GM12878 (cell line): ENCODE measurements around the gene EIF4EBP2. TPM values are rescaled to one million over a fixed set of nuclear protein-coding genes. Genes with fewer than 3 reads are reported as not detected.
A peak's percentile ranks its signal among the peaks of the same experiment; 100 is the strongest.

ENCODE experiments used
- ATAC-seq: fragments of 200-7000 bp; cut with Tn5 transposase; 3 replicates; pipeline ENCODE4 v1.9.1; 2020; ENCODE audit warnings: mild to moderate bottlenecking, moderate library complexity
- BruUV-seq: library from RNA; stranded (reverse); fragments of 400-500 nt; replicated peaks from 2 replicates; lab custom pipeline; 2021; lab: Mats Ljungman, UMichigan
- CTCF ChIA-PET: fragments of 300-600 bp; sonication (Branson Sonifier 250); formaldehyde crosslinking; extraction: SDS; loops from one replicate; lab custom pipeline; 2021; ENCODE audit warnings: inconsistent platforms; lab: Yijun Ruan, JAX
- POLR2A ChIA-PET: fragments of 350-600 bp; formaldehyde crosslinking; extraction: SDS; loops from one replicate; lab custom pipeline; 2021; ENCODE audit warnings: inconsistent platforms; lab: Charles Lee
- RAD21 ChIA-PET: fragments of 300-600 bp; sonication (Branson Sonifier 250); formaldehyde crosslinking; loops from one replicate; lab custom pipeline; 2023; ENCODE audit warnings: antibody characterized with exemption; ENCODE audit not compliant: unreplicated experiment; lab: Charles Lee
- SMC1A ChIA-PET: fragments of 300-600 bp; sonication (Branson Sonifier 250); formaldehyde crosslinking; loops from one replicate; lab custom pipeline; 2023; ENCODE audit not compliant: unreplicated experiment, uncharacterized antibody; lab: Charles Lee
- DNase-seq: peaks from one replicate; pipeline ENCODE4 v3.0.0-alpha.2; 2011; ENCODE audit warnings: low read depth, low spot score
- FAIRE-seq: peaks from 3 replicates; lab custom pipeline; 2011; peaks lifted over from hg19 to GRCh38; lab: Jason Lieb, UNC
- H2AFZ ChIP-seq: 2 replicates; pipeline ENCODE4 v1.6.0; 2011; ENCODE audit warnings: low read depth, low read length, control low read depth; ENCODE audit not compliant: control insufficient read depth
- H3K27ac ChIP-seq: 2 replicates; pipeline ENCODE4 v1.5.1; 2011; ENCODE audit warnings: control low read depth; ENCODE audit not compliant: control insufficient read depth, insufficient read depth
- H3K27me3 ChIP-seq, 2 experiments: replicated peaks in 1 of 2; 2 replicates each; pipeline versions ENCODE4 v1.6.0 to v1.6.1; 2011; ENCODE audit warnings: low read length in 1 of 2; ENCODE audit not compliant: control insufficient read depth in 2 of 2, insufficient read depth in 2 of 2
- H3K36me3 ChIP-seq, 2 experiments: 2 replicates each; pipeline ENCODE4 v1.5.1; 2011; ENCODE audit warnings: low read length in 1 of 2; ENCODE audit not compliant: control insufficient read depth in 2 of 2, insufficient read depth in 2 of 2
- H3K4me1 ChIP-seq: 2 replicates; pipeline ENCODE4 v1.6.1; 2011; ENCODE audit warnings: mild to moderate bottlenecking, low read length, moderate library complexity, mixed read lengths; ENCODE audit not compliant: control insufficient read depth, insufficient read depth
- H3K4me2 ChIP-seq: 2 replicates; pipeline ENCODE4 v1.6.0; 2011; ENCODE audit warnings: control low read depth; ENCODE audit not compliant: control insufficient read depth, insufficient read depth
- H3K4me3 ChIP-seq: fragments of 200-600 bp; sonication (generic); 2 replicates; pipeline ENCODE4 v1.5.1; 2016
- H3K79me2 ChIP-seq: 2 replicates; pipeline ENCODE4 v1.6.0; 2011; ENCODE audit warnings: low read length; ENCODE audit not compliant: control insufficient read depth, insufficient read depth
- H3K9ac ChIP-seq: 2 replicates; pipeline ENCODE4 v1.8.0; 2011; ENCODE audit warnings: low read length, control low read depth, mixed read lengths; ENCODE audit not compliant: control insufficient read depth, insufficient read depth
- H3K9me3 ChIP-seq: replicated peaks from 3 replicates; pipeline ENCODE4 v1.5.1; 2011; ENCODE audit warnings: mild to moderate bottlenecking, low read length; ENCODE audit not compliant: control insufficient read depth, insufficient read depth
- H4K20me1 ChIP-seq: 2 replicates; pipeline ENCODE4 v1.6.0; 2011; ENCODE audit not compliant: control insufficient read depth, insufficient read depth
- ATF3 ChIP-seq: IDR thresholded peaks from 2 replicates; pipeline ENCODE4 v1.6.1; 2011; ENCODE audit warnings: low read depth, mild to moderate bottlenecking, low read length, moderate library complexity, borderline replicate concordance; ENCODE audit errors: extremely low read depth
- BHLHE40 ChIP-seq, 2 experiments: fragments of 450-650 bp in 1 of 2; IDR thresholded peaks; 2 replicates each; pipeline ENCODE4 v1.6.1; 2011 to 2017; ENCODE audit warnings: low read depth in 2 of 2, borderline replicate concordance in 1 of 2, improper control_type of control experiment in 1 of 2, low read length in 1 of 2, mild to moderate bottlenecking in 1 of 2
- CHD4 ChIP-seq: fragments of 200-600 bp; sonication (generic); IDR thresholded peaks from 2 replicates; pipeline ENCODE4 v1.6.1; 2016; ENCODE audit warnings: mild to moderate bottlenecking
- FOXK2 ChIP-seq: fragments of 450-650 bp; IDR thresholded peaks from 2 replicates; pipeline ENCODE4 v1.6.1; 2017; ENCODE audit warnings: mild to moderate bottlenecking, moderate library complexity
- FOXM1 ChIP-seq: IDR thresholded peaks from 2 replicates; pipeline ENCODE4 v1.6.1; 2012; ENCODE audit warnings: low read depth, mild to moderate bottlenecking, inconsistent platforms, low read length, moderate library complexity
- GABPA ChIP-seq: IDR thresholded peaks from 2 replicates; pipeline ENCODE4 v1.6.1; 2014; ENCODE audit warnings: antibody characterized with exemption, low read depth, mild to moderate bottlenecking, inconsistent platforms
- JUNB ChIP-seq: IDR thresholded peaks from 2 replicates; pipeline ENCODE4 v1.6.1; 2016; ENCODE audit warnings: antibody characterized with exemption, mild to moderate bottlenecking
- LARP7 ChIP-seq: fragments of 450-650 bp; IDR thresholded peaks from 2 replicates; pipeline ENCODE4 v1.6.1; 2017; ENCODE audit warnings: mild to moderate bottlenecking
- MAX ChIP-seq: IDR thresholded peaks from 2 replicates; pipeline ENCODE4 v1.6.1; 2012; ENCODE audit warnings: low read depth, low read length, improper control_type of control experiment
- MEF2A ChIP-seq: IDR thresholded peaks from 2 replicates; pipeline ENCODE4 v1.6.1; 2011; ENCODE audit warnings: low read depth, mild to moderate bottlenecking, low read length, moderate library complexity; ENCODE audit not compliant: insufficient read depth
- MTA2 ChIP-seq: fragments of 450-650 bp; IDR thresholded peaks from 2 replicates; pipeline ENCODE4 v1.6.1; 2016; ENCODE audit warnings: low read depth, mild to moderate bottlenecking, moderate library complexity
- NFIC ChIP-seq: IDR thresholded peaks from 2 replicates; pipeline ENCODE4 v1.6.1; 2012; ENCODE audit warnings: low read depth, mild to moderate bottlenecking, inconsistent platforms, low read length, moderate library complexity
- PAX8 ChIP-seq: fragments of 450-650 bp; IDR thresholded peaks from 2 replicates; pipeline ENCODE4 v1.6.1; 2017; ENCODE audit warnings: mild to moderate bottlenecking, moderate library complexity
- POLR2A ChIP-seq: IDR thresholded peaks from 2 replicates; pipeline ENCODE4 v1.6.1; 2011; ENCODE audit warnings: low read depth, mild to moderate bottlenecking, low read length
- RAD51 ChIP-seq: fragments of 450-650 bp; IDR thresholded peaks from 2 replicates; pipeline ENCODE4 v1.6.1; 2016; ENCODE audit warnings: moderate library complexity, mild to moderate bottlenecking, inconsistent platforms
- RCOR1 ChIP-seq: conservative IDR thresholded peaks from 2 replicates; pipeline ENCODE4 v1.6.1; 2012; ENCODE audit warnings: low read depth, low read length, improper control_type of control experiment
- SIN3A ChIP-seq: IDR thresholded peaks from 2 replicates; pipeline ENCODE4 v1.6.1; 2012; ENCODE audit warnings: low read depth, low read length, improper control_type of control experiment
- SMARCA5 ChIP-seq: fragments of 450-650 bp; IDR thresholded peaks from 2 replicates; pipeline ENCODE4 v1.6.1; 2017; ENCODE audit warnings: mild to moderate bottlenecking
- WGBS: methylation state at CpG from one replicate; pipeline ENCODE4 v1.1.6; 2016; ENCODE audit warnings: low lambda C conversion rate; ENCODE audit not compliant: insufficient replicate concordance, insufficient coverage; ENCODE audit errors: missing lambda C conversion rate; 5-methylcytosine and 5-hydroxymethylcytosine counted together
- in situ Hi-C: fragments of 300-500 bp; cut with MboI; formaldehyde crosslinking; loops from 9 replicates; pipeline ENCODE4 v1.14.3; 2018; ENCODE audit warnings: mixed read lengths
- intact Hi-C: fragments of 100-400 bp; cut with micrococcal nuclease; formaldehyde crosslinking; loops from one replicate; pipeline ENCODE4 v1.14.2; 2022; ENCODE audit not compliant: unreplicated experiment
- polyA plus RNA-seq, 11 experiments: library from polyadenylated mRNA; depleted of rRNA in 4 of 11; unstranded in 6 of 11; stranded (reverse) in 5 of 11; fragments of >200 nt; fragmentation: Nextera tagmentation in 4 of 11; fragmentation: Illumina TruSeq in 1 of 11; extraction: Ambion mirVana in 4 of 11; extraction: Trizol in 1 of 11; gene quantifications; 1 replicate in 1 of 11; 2 replicates in 10 of 11; pipeline versions ENCODE4 v1.2.1 to v1.2.3, GENCODE V29; 2011 to 2016; ENCODE audit warnings: inconsistent platforms in 2 of 11, missing spikeins in 2 of 11, low read depth in 1 of 11
- total RNA-seq, 4 experiments: library from RNA; depleted of rRNA in 3 of 4; stranded (reverse); fragments of >200 nt in 3 of 4; fragmentation: Illumina TruSeq in 1 of 4; extraction: Trizol in 1 of 4; gene quantifications; 2 replicates each; pipeline versions ENCODE4 v1.2.1 to v1.2.3, GENCODE V29; 2013 to 2021
- TF ChIP-seq, protein P1 (sequence below): IDR thresholded peaks from 2 replicates; pipeline ENCODE4 v1.6.1; 2011; ENCODE audit warnings: borderline replicate concordance, low read depth, mild to moderate bottlenecking, moderate library complexity, mixed read lengths, low read length; ENCODE audit not compliant: insufficient read depth; ENCODE audit errors: extremely low read length
- TF ChIP-seq, protein P2 (sequence below), 3 experiments: IDR thresholded peaks in 2 of 3; conservative IDR thresholded peaks in 1 of 3; 2 replicates each; pipeline ENCODE4 v1.5.1; 2011; ENCODE audit warnings: low read depth in 3 of 3, low read length in 3 of 3, mild to moderate bottlenecking in 3 of 3, control low read depth in 2 of 3, moderate library complexity in 2 of 3, inconsistent platforms in 1 of 3, mixed read lengths in 1 of 3; ENCODE audit not compliant: control insufficient read depth in 2 of 3, insufficient read depth in 1 of 3; ENCODE audit errors: extremely low read depth in 1 of 3
- TF ChIP-seq, protein P3 (sequence below): IDR thresholded peaks from 2 replicates; pipeline ENCODE4 v1.6.1; 2011; ENCODE audit warnings: low read depth, low read length, improper control_type of control experiment, borderline replicate concordance

Gene EIF4EBP2
- total and polyA plus RNA-seq, 10 of the 15 experiments (the other 5 are each of a cell fraction or from before 2014, with no cell fraction given): 14.4 to 51.3 (median 28.9) TPM

GRCh38 chr10:70354556-70354955, 49.4 kb upstream of the EIF4EBP2 start:
- Histone ChIP-seq H3K4me2 (peak overlapping the region; percentile 78), H3K9ac (peak overlapping the region; percentile 67), H3K36me3 (no peaks in the 10 kb centered on the region; a peak in 2 of 4 replicates), H3K27ac (peak overlapping the region; percentile 88), H3K4me1 (peaks cover 51% of the 10 kb centered on the region), H3K27me3 (no peaks in the 10 kb centered on the region), H3K9me3 (no peaks in the 10 kb centered on the region), H4K20me1 (no peaks in the 10 kb centered on the region), H3K4me3 (peak overlapping the region; percentile 36), H3K79me2 (peaks cover 10% of the 10 kb centered on the region; the same call in 1 of the 2 replicates), H2AFZ (peak overlapping the region; percentile 55)
- ChIA-PET CTCF (interaction anchor here (0.8 to 26.0 kb wide), 11 partner anchors 9 to 208 kb away, joined by 3 to 756 read pairs (median 13); partner anchors contain the start of genes PPA1 and TYSND1), POLR2A (interaction anchor here (0.7 to 2.5 kb wide), 15 partner anchors 10 to 403 kb away, joined by 3 to 19 read pairs (median 4); partner anchors contain the start of gene SAR1A), SMC1A (interaction anchor here (0.9 to 6.2 kb wide), 21 partner anchors 9 to 239 kb away, joined by 3 to 77 read pairs (median 8); partner anchors contain the start of genes EIF4EBP2, PPA1, SAR1A and TYSND1), RAD21 (interaction anchor here (1.0 to 19.9 kb wide), 16 partner anchors 9 to 1310 kb away, joined by 3 to 675 read pairs (median 6); partner anchors contain the start of genes PPA1 and TYSND1)
- WGBS: 0% methylated on average over 5 of the region's 5 CpGs
- FAIRE-seq (no peak), ATAC-seq (peak; percentile 52), DNase-seq (no peak)
- in situ Hi-C loops: no loop called here
- BruUV-seq: no TSS peak
- intact Hi-C loops: loop anchor here (2.0 kb wide), 1 partner anchor 82 kb away; no protein-coding TSS in a partner anchor
- TF ChIP-seq JUNB: no peak
- peak; percentile 89 for TF ChIP-seq RAD51
- no peak for TF ChIP-seq FOXM1
- no peak for TF ChIP-seq CHD4
- 0 out of 2 replicates have a peak, but pooled peaks have one; percentile 57 for TF ChIP-seq SMARCA5
- no peak for TF ChIP-seq RCOR1
- no peak for TF ChIP-seq FOXK2
- no peak for TF ChIP-seq MEF2A
- TF ChIP-seq, protein P1, sequence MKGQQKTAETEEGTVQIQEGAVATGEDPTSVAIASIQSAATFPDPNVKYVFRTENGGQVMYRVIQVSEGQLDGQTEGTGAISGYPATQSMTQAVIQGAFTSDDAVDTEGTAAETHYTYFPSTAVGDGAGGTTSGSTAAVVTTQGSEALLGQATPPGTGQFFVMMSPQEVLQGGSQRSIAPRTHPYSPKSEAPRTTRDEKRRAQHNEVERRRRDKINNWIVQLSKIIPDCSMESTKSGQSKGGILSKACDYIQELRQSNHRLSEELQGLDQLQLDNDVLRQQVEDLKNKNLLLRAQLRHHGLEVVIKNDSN: peak; percentile 79
- peak in 1 of 2 experiments; percentile 63; a peak in 2 of 4 replicates for TF ChIP-seq BHLHE40 (IDR thresholded peaks at IDR 0.05; ENCODE audit: borderline replicate concordance in 1 of 2, low read depth in 2 of 2, low read length in 1 of 2)
- no peak for TF ChIP-seq GABPA
- no peak for TF ChIP-seq SIN3A
- no peak for TF ChIP-seq NFIC
- TF ChIP-seq, protein P2, sequence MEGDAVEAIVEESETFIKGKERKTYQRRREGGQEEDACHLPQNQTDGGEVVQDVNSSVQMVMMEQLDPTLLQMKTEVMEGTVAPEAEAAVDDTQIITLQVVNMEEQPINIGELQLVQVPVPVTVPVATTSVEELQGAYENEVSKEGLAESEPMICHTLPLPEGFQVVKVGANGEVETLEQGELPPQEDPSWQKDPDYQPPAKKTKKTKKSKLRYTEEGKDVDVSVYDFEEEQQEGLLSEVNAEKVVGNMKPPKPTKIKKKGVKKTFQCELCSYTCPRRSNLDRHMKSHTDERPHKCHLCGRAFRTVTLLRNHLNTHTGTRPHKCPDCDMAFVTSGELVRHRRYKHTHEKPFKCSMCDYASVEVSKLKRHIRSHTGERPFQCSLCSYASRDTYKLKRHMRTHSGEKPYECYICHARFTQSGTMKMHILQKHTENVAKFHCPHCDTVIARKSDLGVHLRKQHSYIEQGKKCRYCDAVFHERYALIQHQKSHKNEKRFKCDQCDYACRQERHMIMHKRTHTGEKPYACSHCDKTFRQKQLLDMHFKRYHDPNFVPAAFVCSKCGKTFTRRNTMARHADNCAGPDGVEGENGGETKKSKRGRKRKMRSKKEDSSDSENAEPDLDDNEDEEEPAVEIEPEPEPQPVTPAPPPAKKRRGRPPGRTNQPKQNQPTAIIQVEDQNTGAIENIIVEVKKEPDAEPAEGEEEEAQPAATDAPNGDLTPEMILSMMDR (IDR thresholded peaks at IDR 0.05 in 2 of 3, conservative IDR thresholded peaks at IDR 0.05 in 1 of 3; ENCODE audit: control insufficient read depth in 2 of 3, extremely low read depth in 1 of 3, insufficient read depth in 1 of 3, low read depth in 3 of 3, low read length in 3 of 3): peak in 1 of 3 experiments; percentile 1; a peak in 1 of 6 replicates
- TF ChIP-seq, protein P3, sequence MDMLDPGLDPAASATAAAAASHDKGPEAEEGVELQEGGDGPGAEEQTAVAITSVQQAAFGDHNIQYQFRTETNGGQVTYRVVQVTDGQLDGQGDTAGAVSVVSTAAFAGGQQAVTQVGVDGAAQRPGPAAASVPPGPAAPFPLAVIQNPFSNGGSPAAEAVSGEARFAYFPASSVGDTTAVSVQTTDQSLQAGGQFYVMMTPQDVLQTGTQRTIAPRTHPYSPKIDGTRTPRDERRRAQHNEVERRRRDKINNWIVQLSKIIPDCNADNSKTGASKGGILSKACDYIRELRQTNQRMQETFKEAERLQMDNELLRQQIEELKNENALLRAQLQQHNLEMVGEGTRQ: peak; percentile 54
- TF ChIP-seq LARP7: no peak
- no peak for TF ChIP-seq MTA2
- peak; percentile 18; the same call in 1 of the 2 replicates for TF ChIP-seq POLR2A
- peak; percentile 31; the same call in 1 of the 2 replicates for TF ChIP-seq ATF3
- TF ChIP-seq PAX8: no peak
- TF ChIP-seq MAX: no peak
